Measurements from ENCODE around the gene CAMKMT.

The CAMKMT gene

DNA sequence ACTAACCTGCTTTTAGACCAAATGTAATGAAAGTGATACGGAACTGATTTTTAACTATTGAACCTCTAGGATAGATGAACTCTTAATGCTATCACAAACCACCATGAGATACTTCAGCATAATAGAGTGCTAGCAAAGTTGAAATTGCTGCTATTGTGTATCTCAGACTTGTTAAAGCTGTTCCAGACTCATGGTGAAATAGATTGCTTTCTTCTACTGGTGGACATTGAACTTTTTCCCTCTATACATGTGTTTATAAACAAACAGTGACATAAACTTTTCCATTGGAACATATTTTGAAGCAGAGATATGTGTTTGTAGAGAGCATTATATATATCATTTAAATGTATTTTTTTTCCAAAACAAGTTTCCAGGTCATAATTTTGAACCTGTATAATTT lies 157.3 kb downstream of the CAMKMT start:
- no peak for DNase-seq

DNA sequence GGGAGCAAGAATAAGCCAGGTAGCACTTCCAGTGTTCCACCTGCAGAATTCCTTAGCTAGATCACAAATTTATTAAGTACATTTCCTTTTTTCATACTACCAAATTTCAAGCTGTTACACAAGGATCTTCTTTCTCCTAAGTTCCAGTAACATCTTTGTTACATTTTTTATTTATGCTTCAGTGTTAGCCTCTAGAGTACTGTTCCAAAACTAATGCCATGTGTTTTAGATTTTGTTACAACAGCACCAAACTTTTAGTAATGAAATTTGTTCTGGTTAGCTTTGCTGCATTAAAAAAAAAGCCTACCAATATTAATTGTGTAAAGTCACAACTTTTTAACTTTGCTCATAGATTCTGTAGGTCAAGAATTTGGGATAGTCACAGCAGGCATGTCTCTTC lies 161.1 kb downstream of the CAMKMT start:
- no peak for DNase-seq

DNA sequence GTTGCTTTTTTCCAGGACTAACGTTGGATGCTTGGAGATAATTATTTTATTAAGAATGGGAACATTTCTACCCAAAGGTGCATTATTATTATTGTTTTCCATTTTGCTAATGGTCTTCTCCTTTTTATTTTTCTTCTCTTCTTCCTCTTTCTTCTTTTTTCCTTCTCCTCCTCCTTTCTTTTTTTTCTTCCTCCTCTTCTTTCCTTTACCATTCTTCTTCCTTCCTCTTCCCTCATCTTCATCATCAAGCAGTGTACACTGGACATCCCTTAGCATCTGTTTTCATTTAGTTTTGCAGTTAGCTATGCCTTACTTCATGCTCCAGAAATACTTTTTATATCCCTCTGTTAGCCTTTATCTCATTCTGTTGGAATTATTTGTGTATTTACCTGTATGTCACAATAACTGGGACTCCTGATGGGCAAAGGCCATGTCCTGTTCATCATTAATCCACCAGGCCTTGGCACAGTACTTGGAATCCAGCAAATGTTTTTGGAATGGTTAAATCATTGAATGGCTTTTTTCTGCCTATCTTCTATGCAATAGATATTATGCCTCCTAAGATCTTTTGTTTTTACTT lies 162.7 kb downstream of the CAMKMT start:
- no peak for DNase-seq

- no peak for DNase-seq
Observed at GRCh38 chr2:44526352-44526751, 164.6 kb downstream of the CAMKMT start.

- no peak for DNase-seq
Observed at GRCh38 chr2:44528595-44528994, 166.8 kb downstream of the CAMKMT start.

DNA sequence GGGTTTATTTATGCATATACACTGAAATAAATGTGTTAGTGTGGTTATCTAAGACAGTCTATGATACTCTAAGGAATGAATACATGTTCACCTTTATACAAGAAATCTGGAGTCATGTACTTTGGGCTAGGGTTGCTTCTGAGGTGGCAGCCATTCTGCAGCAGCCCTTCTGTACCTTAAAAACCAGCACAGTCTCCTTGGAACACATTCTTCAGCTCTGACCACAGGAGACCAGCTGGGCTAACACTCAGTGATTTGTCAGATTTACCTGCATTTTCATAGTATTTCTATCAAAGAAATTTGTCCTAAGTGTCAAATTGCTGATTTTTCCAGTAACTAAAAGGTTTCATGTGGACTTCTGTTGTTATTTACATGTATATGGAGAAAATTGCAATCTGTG lies 167.7 kb downstream of the CAMKMT start:
- no peak for DNase-seq

- no peak for DNase-seq
Observed at GRCh38 chr2:44531289-44531688, 169.5 kb downstream of the CAMKMT start.

DNA sequence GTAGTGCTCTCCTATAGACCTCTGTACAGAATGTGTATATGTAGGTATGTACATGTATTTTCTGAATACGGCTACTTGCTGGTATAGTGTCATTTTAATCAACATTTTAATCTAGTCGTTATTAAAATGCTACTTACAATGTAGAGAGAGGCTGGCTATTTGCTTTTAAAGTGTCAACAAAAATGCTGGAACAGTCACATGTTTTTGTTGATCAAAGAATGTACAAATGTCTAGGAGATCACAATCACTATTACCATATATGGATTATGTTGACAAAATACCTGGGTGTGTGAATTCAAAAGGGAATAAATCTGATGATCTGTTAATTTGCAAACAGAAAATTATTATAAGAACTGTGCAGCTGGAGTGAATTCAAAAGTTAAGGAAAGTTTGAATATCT lies 170.3 kb downstream of the CAMKMT start:
- no peak for DNase-seq

DNA sequence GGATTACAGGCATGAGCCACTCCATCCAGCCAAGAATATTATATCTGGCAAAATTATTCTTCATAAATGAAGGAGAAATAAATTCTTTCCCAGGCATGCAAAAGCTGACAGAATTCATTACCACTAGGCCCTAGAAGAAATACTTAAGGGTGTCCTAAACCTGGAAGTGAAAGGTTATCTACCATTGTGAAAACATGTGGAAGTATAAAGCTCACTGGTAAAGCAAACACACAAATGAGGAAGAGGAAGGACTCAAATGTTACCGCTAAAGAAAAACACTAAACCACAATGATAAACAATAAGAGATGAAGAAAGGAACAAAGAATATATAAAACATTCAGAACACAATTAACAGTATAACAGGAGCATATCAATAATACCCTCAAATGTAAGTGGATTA lies 171.8 kb downstream of the CAMKMT start:
- DNase-seq, result no peak

- DNase-seq, result no peak
Observed at GRCh38 chr2:44535376-44535775, 173.6 kb downstream of the CAMKMT start.

DNA sequence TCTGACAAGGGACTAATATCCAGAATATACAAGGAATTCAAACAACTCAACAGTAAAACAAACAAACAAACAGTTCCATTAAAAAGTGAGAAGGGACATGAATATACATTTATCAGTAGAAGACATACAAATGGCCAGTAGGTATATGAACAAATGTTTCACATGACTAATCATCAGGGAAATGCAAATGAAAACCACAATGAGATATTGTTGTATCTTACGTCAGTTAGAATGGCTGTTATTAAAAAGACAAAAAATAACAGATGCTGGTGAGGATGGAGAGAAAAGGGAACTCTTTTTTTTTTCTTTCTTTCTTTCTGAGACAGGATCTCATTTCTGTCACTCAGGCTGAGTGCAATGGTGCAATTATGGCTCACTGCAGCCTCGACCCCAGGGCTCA lies 175.5 kb downstream of the CAMKMT start:
- no peak for DNase-seq

DNA sequence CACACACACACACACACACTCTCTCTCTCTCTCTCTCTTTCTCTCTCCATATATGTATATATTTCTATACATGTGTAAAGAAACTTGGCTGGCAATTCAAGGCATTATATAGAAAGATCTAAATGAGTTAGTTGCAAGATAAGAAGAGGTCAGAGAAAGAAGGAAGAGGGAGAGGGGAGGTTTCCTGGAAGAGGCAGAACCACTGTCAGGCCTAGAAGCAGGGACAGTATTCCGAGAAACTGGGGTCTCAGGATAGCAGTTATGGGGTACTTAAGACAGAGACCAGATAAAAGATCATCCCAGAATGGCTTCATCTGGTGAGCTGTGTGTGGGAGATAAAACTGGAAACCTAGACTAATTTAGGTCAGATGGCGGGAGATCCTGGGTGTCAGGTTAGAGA lies 180.8 kb downstream of the CAMKMT start:
- DNase-seq, result no peak

DNA sequence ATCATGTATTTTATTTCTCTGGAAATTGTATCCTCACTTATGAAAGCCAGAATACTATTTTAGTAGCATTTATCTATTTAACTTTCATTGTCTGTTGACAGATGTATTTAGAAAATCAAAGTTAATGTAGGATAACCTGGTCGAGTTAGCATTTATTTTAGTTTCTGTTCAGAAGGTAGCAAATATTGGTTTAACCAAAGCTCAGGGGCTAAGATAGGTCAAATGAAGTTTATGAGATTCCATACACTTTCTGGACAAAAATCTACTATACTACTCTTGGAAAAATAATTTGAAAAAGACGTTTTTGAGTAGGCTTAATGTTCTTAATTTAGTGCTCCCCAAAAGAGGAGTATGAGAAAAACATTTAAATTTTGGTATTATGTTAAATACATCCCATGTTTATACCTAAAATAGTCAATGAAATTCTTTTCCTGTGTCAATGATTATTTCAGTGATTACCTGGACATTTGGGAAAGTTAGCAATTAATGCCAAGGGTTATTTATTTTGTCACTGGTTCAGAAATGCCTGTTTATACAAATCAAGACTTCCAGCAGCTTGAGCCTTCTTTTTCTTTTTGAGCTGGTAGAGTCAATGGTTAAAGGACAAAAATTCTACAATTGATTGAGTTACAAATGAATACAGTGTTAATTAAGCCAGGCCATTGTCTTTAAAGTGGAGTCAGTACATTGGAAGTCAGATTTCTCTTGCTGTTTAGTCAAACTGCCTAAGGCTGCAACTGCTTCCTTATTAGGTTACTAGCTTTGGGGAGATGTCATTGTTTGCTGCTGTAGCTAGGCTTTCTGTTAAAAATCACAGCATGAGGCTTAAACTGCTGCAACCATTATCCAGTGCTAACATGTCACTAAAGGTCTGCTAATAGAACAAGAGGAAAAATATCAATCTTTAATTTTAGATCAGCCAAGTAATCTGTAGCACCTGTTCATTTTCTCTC lies 182.3 kb downstream of the CAMKMT start:
- DNase-seq, result no peak

DNA sequence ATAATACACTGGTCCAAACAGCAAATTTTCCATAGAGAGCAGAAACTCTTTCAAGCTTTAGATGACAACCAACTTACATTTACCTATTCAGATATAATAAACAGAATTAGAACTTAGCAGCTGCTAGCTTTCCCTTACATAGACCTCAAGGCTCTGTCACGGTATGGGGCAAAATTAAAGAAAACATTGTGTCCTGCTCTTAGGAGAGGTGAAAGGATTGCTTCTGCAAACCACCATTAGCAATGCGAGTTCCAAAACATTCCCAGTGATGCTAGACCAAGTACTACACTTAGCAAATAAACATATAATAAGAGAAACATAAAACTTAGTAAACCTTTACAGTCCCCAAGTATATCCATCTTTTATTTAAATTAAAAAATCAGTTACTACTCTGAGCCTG lies 183.3 kb downstream of the CAMKMT start:
- DNase-seq, result no peak

DNA sequence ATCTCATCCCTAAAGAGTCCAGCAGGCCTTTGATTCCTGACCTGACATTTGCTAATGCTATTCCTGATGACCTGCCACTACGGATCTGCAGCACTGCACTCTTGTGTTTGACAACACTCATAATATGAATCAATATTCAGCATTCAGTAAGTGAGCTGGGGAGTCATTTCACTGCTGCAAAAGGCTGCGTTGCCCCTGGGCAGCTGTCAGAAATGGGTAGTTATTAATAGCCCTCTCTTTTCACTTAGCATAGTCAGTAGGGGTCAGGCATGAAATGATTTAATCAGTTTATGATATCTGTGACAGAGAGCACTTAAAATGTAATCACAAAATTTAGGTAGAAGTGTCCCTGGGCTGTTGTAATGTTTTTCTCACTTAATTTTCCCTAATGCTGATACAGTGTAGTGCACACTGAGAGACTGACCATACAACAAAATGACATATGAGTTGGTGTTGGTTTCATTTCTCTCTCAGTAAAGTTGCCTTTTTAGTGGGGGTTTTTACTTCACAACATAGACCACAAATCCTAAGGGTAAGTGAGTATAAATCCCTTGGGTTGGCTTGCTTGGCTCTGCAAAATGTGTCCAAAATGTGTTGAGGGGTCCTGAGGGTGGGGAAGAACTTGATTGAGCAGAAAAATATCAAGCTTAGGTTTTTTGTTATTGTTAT lies 184.8 kb downstream of the CAMKMT start:
- DNase-seq, result no peak

- DNase-seq, result no peak
Observed at GRCh38 chr2:44547718-44548117, 186.0 kb downstream of the CAMKMT start.

DNA sequence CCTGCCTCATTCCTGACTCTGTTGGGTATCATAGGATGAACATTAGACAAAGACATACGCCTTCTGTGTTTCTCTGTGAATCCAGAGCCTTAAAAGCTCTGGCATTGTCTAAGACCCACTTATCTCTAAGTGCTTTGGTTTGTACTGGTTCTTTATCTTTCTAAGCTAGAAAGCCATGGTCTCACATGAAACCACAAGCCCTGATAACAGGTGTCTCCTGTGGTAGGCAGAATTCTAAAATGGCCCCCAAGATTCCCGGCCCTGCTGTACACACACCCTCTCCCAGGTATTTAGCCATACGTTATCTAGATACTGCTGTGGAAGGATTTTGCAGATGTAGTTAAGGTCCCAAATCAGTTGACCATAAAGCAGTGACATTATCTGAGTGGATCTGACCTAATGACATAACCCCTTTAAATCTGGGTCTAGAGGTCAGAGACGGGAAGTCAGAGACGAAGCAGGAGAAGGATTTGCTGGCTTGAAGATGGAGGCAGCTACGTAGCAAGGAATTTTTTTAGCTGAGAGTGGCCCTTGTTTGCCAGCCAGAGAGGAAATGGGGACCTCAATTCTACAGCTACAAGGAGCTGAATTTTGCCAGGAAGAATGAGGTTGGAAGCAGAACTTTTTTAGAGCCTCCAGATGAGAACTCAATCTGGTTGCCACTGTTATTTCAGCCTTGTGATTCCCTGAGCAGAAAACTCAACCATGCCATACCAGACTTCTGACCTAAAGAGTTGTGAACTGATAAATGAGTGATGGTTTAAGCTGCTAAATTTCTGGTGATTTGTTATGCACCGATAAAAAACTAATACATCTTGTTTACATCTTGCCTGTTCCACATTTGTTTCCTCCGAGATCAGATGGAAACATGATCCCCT lies 186.7 kb downstream of the CAMKMT start:
- DNase-seq, result no peak

DNA sequence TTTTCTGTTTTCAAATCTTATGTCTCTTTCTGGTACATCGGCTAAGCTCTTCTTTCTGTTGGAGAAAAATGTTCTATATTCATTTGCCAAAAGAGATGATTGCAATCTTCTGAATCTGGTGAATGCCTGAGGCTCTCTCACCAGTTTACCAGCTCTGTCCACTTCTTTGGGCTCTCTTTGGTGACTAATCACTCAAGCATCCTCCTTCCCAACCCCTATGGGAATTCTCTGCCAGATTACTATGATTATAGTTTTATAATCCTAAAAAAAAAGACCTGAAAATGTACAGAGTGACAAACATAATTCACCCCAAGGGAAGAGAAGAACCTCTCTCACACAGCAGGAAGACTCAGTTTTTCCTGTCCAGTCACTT lies 187.3 kb downstream of the CAMKMT start:
- no peak for DNase-seq

DNA sequence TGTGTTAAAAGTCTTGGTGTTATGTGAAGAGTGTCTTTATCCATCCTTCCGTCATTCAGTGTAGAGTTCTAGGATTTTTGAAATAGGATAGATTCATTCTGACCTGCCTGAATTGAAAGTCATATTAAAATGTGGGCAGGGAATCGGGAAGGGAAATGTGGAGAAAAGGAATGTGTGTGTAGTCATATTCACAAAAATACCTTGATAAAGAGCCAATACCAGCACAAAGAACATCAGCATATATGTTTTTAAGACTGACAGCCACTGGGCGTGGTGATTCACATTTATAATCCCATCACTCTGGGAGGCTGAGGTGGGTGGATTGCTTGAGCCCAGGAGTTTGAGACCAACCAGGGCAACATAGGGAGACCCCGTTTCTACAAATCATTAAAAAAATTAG lies 188.1 kb downstream of the CAMKMT start:
- DNase-seq, result no peak

DNA sequence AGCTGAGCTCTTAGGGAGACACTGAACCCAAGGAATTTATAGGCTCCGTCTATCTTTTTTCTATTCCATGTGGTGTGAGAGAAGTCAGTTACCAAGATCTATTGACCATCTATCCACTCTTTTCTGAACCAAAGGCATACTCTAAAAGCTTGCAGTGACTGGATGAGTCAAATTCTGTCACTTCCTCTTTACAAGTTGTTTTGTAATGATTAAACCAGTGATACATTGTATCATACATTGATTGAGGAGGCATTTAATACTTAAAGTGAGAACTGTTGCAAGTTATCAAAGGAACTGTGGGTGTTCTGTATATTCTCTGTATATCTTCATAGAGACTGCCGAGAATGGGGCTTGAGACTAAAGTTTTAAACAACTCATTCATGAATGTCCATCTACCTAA lies 188.8 kb downstream of the CAMKMT start:
- DNase-seq, result no peak

DNA sequence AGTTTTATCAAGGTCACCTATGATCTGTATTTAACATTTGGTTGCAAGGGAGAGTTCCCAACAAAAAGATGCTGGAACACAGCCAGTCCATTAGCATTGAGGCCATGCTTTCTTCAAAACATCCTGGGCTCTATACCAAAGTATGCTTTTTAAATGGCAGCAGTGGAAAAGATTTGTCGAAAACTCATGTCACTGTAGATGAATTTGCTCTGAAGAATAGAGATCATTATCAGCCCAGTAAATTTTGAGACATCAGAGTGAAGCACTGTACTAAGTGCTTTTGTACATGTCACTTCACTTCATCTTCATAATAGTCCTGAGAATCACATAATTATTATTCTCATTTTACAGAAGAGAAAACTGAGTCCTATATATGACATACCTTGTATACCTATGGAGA lies 189.8 kb downstream of the CAMKMT start:
- no peak for DNase-seq

DNA sequence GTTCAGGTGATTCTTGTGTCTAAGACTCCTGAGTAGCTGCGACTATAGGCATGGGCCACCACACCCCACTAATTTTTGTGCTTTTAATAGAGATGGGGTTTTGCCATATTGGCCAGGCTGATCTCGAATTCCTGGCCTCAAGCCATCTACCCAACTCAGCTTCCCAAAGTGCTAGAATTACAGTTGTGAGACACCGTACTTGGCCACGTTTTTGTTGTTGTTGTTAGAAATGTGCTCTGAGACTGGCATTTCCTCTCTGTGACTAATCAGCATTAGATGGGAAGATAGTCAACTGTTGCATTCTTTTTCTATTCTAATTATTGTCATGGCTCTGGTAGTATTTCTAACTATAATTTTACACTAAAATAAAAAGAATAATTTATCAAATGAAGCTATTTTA lies 191.7 kb downstream of the CAMKMT start:
- no peak for DNase-seq

- DNase-seq, result no peak
Observed at GRCh38 chr2:44555700-44556099, 194.0 kb downstream of the CAMKMT start.
